AG09309 (cell line): ENCODE measurements around the gene PLCL2.
"Not testable (repeated sequence)": the region's sequence is repeated elsewhere in the genome, so short reads cannot be mapped to it uniquely, and the experiment has no call there.

Experiments used
- DNase-seq: peaks from one replicate; pipeline ENCODE4 v3.0.0-alpha.2; 2010; ENCODE audit warnings: low read depth
- H3K4me3 ChIP-seq: 2 replicates; pipeline ENCODE4 v1.5.1; 2011; ENCODE audit warnings: mild to moderate bottlenecking, low read depth, low read length, moderate library complexity; ENCODE audit not compliant: control insufficient read depth
- CTCF ChIP-seq: IDR thresholded peaks from 2 replicates; pipeline ENCODE4 v1.5.1; 2011; ENCODE audit warnings: mild to moderate bottlenecking, low read depth, low read length, inconsistent platforms; ENCODE audit not compliant: insufficient read depth, control insufficient read depth; ENCODE audit errors: missing control alignments

The PLCL2 gene

GRCh38 chr3:17092583-17092933 is 207.8 kb downstream of the PLCL2 start:
- no peak for DNase-seq
- TF ChIP-seq CTCF: no peak
- H3K4me3 ChIP-seq: no peak overlapping the region

GRCh38 chr3:17094551-17094950 is 209.8 kb downstream of the PLCL2 start:
- DNase-seq: no peak
- no peak for TF ChIP-seq CTCF
- no peak overlapping the region for H3K4me3 ChIP-seq

DNA sequence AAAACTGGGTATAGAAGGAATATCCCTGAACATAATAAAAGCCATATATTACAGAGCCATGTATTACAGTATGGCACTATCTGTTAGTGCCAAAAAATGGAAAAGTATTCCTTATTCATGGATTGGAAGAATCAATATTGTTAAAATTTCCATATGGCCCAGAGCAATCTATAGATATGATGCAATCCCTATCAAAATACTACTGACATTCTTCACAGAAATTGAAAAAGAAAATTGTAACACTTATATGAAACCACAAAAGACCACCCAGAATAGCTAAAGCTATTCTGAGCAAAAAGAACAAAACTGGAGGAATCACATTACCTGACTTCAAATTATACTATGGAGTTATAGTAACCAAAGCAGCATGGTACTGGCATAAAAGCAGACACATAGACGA is 218.8 kb downstream of the PLCL2 start:
- H3K4me3 ChIP-seq: no peak overlapping the region
- DNase-seq: no peak
- no peak for TF ChIP-seq CTCF

DNA sequence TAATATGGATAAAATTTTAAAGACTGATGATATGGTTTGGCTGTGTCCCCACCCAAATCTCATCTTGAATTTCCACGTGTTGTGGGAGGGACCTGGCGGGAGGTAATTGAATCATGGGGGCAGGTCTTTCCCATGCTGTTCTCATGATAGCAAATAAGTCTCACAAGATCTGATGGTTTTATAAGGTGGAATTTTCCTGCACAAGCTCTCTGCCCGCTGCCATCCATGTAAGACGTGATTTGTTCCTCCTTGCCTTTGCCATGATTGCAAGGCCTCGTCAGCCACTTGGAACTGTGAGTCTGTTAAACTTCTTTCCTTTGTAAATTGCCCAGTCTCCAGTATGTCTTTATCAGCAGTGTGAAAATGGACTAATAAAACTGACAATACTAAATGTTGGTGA is 222.0 kb downstream of the PLCL2 start:
- not testable (repeated sequence) for DNase-seq, H3K4me3 ChIP-seq

GRCh38 chr3:17110660-17111396 is 226.1 kb downstream of the PLCL2 start:
- DNase-seq: no peak
- TF ChIP-seq CTCF: no peak
- H3K4me3 ChIP-seq: no peak overlapping the region

- peak; percentile 5 for DNase-seq
- no peak for TF ChIP-seq CTCF
- H3K4me3 ChIP-seq: no peak overlapping the region
These were observed 226.8 kb downstream of the PLCL2 start for GRCh38 chr3:17111586-17111985.

DNA sequence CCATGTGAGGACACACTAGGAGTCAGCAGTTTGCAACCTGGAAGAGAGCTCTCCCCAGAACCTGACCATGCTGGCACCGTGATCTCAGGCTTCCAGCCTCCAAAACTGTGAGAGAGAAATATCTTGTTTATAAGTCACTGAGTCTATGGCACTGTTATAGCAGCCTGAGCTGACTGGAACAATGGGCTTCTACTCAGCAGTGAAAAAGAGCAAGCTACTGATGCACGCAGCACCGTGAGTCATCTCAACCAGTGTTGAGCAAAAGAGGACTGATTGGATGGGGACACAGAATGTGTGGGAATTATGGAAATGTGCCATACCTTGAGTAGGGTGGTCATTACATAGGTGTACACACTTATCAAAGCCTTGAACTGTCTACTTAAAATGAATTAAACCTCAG is 230.4 kb downstream of the PLCL2 start:
- H3K4me3 ChIP-seq: no peak overlapping the region
- TF ChIP-seq CTCF: no peak
- no peak for DNase-seq
